OCI-LY7 (cell line): ENCODE results near the gene C2CD5. TPM values are rescaled to one million over a fixed set of nuclear protein-coding genes. Genes with fewer than 3 reads are reported as not detected.

Experiments used
- BruUV-seq: library from RNA; stranded (reverse); fragments of 400-500 nt; replicated peaks from 2 replicates; lab custom pipeline; 2021; lab: Mats Ljungman, UMichigan
- CTCF ChIA-PET: fragments of 300-600 bp; sonication (Branson Sonifier 250); formaldehyde crosslinking; loops from one replicate; lab custom pipeline; 2022; ENCODE audit warnings: antibody characterized with exemption; ENCODE audit not compliant: unreplicated experiment; lab: Charles Lee
- POLR2A ChIA-PET: fragments of 300-600 bp; sonication (Branson Sonifier 250); formaldehyde crosslinking; loops from one replicate; lab custom pipeline; 2022; ENCODE audit warnings: antibody characterized with exemption; lab: Charles Lee
- DNase-seq: peaks from one replicate; pipeline ENCODE4 v3.0.0-alpha.2; 2015; ENCODE audit warnings: low spot score
- H2AFZ ChIP-seq: fragments of 200-600 bp; sonication (generic), shearing (Covaris generic); 2 replicates; pipeline ENCODE4 v1.6.1; 2014; ENCODE audit warnings: mild to moderate bottlenecking, antibody characterized with exemption, low read length, moderate library complexity
- H3K27ac ChIP-seq: fragments of 200-600 bp; sonication (generic); 2 replicates; pipeline ENCODE4 v1.5.1; 2014; ENCODE audit warnings: mixed run types, low read depth, mild to moderate bottlenecking, moderate library complexity, low read length, inconsistent platforms; ENCODE audit not compliant: poor library complexity, severe bottlenecking
- H3K36me3 ChIP-seq: fragments of 200-600 bp; sonication (generic); 2 replicates; pipeline ENCODE4 v1.6.1; 2014; ENCODE audit warnings: mild to moderate bottlenecking, antibody characterized with exemption, low read length, moderate library complexity, mixed read lengths; ENCODE audit not compliant: insufficient read depth
- H3K4me1 ChIP-seq: fragments of 200-600 bp; sonication (generic); 2 replicates; pipeline ENCODE4 v1.5.1; 2014; ENCODE audit warnings: mild to moderate bottlenecking, low read length; ENCODE audit not compliant: insufficient read depth, poor library complexity, severe bottlenecking
- H3K4me2 ChIP-seq: fragments of 200-600 bp; sonication (generic); 2 replicates; pipeline ENCODE4 v1.6.1; 2014; ENCODE audit warnings: mild to moderate bottlenecking, low read length
- H3K4me3 ChIP-seq: fragments of 200-600 bp; sonication (generic); 2 replicates; pipeline ENCODE4 v1.5.1; 2014; ENCODE audit warnings: mild to moderate bottlenecking, low read depth, low read length; ENCODE audit not compliant: poor library complexity, severe bottlenecking
- H3K79me2 ChIP-seq: fragments of 200-600 bp; sonication (generic); 2 replicates; pipeline ENCODE4 v1.6.1; 2016; ENCODE audit warnings: low read depth, mild to moderate bottlenecking, low read length, moderate library complexity, mixed read lengths; ENCODE audit not compliant: insufficient read depth
- H3K9me2 ChIP-seq: fragments of 200-600 bp; sonication (generic); 2 replicates; pipeline ENCODE4 v1.6.1; 2016; ENCODE audit warnings: mild to moderate bottlenecking, low read length, mixed read lengths; ENCODE audit not compliant: insufficient read depth
- H3K9me3 ChIP-seq: fragments of 200-600 bp; sonication (generic); 2 replicates; pipeline ENCODE4 v1.6.1; 2014; ENCODE audit warnings: mild to moderate bottlenecking, mixed run types, low read length, mixed read lengths
- H4K20me1 ChIP-seq: fragments of 200-600 bp; sonication (generic); 2 replicates; pipeline ENCODE4 v1.6.1; 2014; ENCODE audit warnings: mild to moderate bottlenecking, antibody characterized with exemption, low read length, moderate library complexity, mixed read lengths; ENCODE audit not compliant: insufficient read depth
- CTCF ChIP-seq: fragments of 200-600 bp; sonication (generic); conservative IDR thresholded peaks from 2 replicates; pipeline ENCODE4 v1.5.1; 2014; ENCODE audit warnings: mild to moderate bottlenecking, antibody characterized with exemption, low read length, moderate library complexity, mixed read lengths
- EZH2phosphoT487 ChIP-seq: fragments of 200-600 bp; sonication (generic); IDR thresholded peaks from 2 replicates; pipeline ENCODE4 v1.6.1; 2018; ENCODE audit warnings: low read depth, borderline replicate concordance, mild to moderate bottlenecking, mixed run types, antibody characterized with exemption, low read length, moderate library complexity, mixed read lengths
- intact Hi-C: fragments of 100-400 bp; cut with micrococcal nuclease; formaldehyde crosslinking; loops from one replicate; pipeline ENCODE4 v1.10.0; 2022; ENCODE audit not compliant: unreplicated experiment
- total RNA-seq, 2 experiments: library from RNA; depleted of rRNA in 1 of 2; stranded (reverse); fragments of >200 nt in 1 of 2; shearing (Covaris generic) in 1 of 2; gene quantifications; 2 replicates each; pipeline ENCODE4 v1.2.3, GENCODE V29; 2014 to 2022

The C2CD5 gene
- total RNA-seq, 2 experiments from 2014 or later, result 28.4 to 50.2 TPM

DNA sequence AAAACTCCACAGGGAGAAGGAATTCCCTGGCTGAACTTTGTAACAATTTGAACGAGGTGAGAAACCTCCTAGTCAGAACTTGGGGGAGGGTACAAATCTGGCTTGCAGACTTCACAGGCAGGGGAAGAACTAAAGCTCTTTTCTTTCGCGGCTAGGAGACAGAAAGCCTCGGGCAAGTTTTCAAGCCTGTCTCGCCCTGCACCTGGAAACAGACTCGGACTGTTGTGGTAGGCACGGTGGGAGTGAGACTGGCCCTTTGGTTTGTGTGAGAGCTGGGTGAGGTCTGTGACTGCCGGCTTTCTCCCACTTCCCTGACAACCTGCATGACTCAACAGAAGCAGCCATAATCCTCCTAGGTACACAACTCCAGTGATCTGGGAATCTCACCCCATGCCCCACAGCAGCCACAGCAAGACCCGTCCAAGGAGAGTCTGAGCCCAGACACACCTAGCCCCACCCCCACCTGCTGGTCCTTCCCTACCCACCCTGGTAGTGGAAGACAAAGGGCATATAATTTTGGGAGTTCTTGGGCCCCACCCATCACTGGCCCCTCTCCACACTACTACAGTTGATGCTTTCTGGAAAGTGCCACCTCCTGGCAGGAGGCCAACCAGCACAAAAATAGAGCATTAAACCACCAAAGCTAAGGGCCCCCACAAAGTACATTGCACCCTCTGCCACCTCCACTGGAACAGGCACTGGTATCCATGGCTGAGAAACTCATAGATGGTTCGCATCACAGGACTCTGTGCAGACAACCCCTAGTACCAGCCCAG lies 107.1 kb downstream of the C2CD5 start:
- no peaks in the 10 kb centered on the region for H3K4me1 ChIP-seq
- CTCF ChIA-PET, result no interaction called here
- no TSS peak for BruUV-seq
- no peak overlapping the region for H3K4me2 ChIP-seq
- H3K27ac ChIP-seq, result no peak overlapping the region
- no peaks in the 10 kb centered on the region for H4K20me1 ChIP-seq
- H3K4me3 ChIP-seq, result no peak overlapping the region
- H2AFZ ChIP-seq, result no peak overlapping the region
- no peaks in the 10 kb centered on the region for H3K36me3 ChIP-seq
- no peak for DNase-seq
- no peak for TF ChIP-seq EZH2phosphoT487
- H3K9me2 ChIP-seq, result no peaks in the 10 kb centered on the region
- H3K9me3 ChIP-seq, result no peaks in the 10 kb centered on the region
- intact Hi-C loops, result no loop called here
- H3K79me2 ChIP-seq, result no peaks in the 10 kb centered on the region
- POLR2A ChIA-PET, result no interaction called here

DNA sequence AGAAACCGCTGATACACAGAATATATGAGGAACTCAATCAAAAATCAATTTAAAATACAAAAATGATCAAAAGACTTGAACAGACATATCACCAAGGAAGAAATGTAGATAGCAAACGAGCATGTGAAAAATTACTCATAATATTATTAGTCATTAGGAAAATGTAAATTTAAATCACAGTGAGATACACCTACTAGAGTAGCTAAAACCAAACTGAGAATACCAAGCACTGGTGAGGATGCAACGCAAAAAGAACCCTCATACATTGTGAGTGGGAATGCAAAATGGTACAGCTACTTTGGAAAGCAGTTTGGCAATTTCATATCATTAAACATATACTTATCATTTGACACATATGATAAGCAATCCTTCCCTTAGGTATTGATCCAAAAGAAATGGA lies 108.8 kb downstream of the C2CD5 start:
- no peaks in the 10 kb centered on the region for H3K9me2 ChIP-seq
- intact Hi-C loops, result no loop called here
- CTCF ChIA-PET, result no interaction called here

GRCh38 chr12:22431693-22432251 lies 112.6 kb downstream of the C2CD5 start:
- DNase-seq, result no peak
- Histone ChIP-seq H3K79me2 (no peaks in the 10 kb centered on the region), H3K9me3 (no peaks in the 10 kb centered on the region), H3K4me1 (no peaks in the 10 kb centered on the region), H4K20me1 (no peaks in the 10 kb centered on the region), H3K27ac (no peak overlapping the region), H2AFZ (no peak overlapping the region), H3K9me2 (no peaks in the 10 kb centered on the region), H3K4me2 (no peak overlapping the region), H3K36me3 (no peaks in the 10 kb centered on the region), H3K4me3 (no peak overlapping the region)
- intact Hi-C loops, result no loop called here
- POLR2A ChIA-PET, result no interaction called here
- no peak for TF ChIP-seq EZH2phosphoT487
- TF ChIP-seq CTCF, result no peak
- CTCF ChIA-PET, result no interaction called here
- BruUV-seq, result no TSS peak

More for the DNA sequence above, 108.8 kb downstream of the C2CD5 start:
- no peak for TF ChIP-seq CTCF
- no peak for TF ChIP-seq EZH2phosphoT487
- POLR2A ChIA-PET, result no interaction called here
- H2AFZ ChIP-seq, result no peak overlapping the region
- no peak overlapping the region for H3K4me2 ChIP-seq
- no peaks in the 10 kb centered on the region for H3K4me1 ChIP-seq
- H4K20me1 ChIP-seq, result no peaks in the 10 kb centered on the region
- no TSS peak for BruUV-seq
- H3K79me2 ChIP-seq, result no peaks in the 10 kb centered on the region
- H3K4me3 ChIP-seq, result no peak overlapping the region
- no peaks in the 10 kb centered on the region for H3K36me3 ChIP-seq
- no peak overlapping the region for H3K27ac ChIP-seq
- no peak for DNase-seq
- no peaks in the 10 kb centered on the region for H3K9me3 ChIP-seq
